ELF-1 (cell line): ENCODE data around the gene COMMD1.
"Not testable (repeated sequence)": the region's sequence is repeated elsewhere in the genome, so short reads cannot be mapped to it uniquely, and the experiment has no call there.

Source experiments
- DNase-seq: peaks from one replicate; pipeline ENCODE4 v3.0.0-alpha.2; 2016; ENCODE audit warnings: low read depth, low spot score

COMMD1 gene

GRCh38 chr2:62140426-62141141, 235.1 kb downstream of the COMMD1 start:
- DNase-seq = no peak

- DNase-seq = no peak
Observed at GRCh38 chr2:62141142-62141740, 235.8 kb downstream of the COMMD1 start.

- no peak for DNase-seq
Observed at GRCh38 chr2:62142054-62142453, 236.6 kb downstream of the COMMD1 start.

- DNase-seq = no peak
Observed at GRCh38 chr2:62143696-62144095, 238.2 kb downstream of the COMMD1 start.

- DNase-seq = no peak
Observed at GRCh38 chr2:62144689-62145477, 239.4 kb downstream of the COMMD1 start.

GRCh38 chr2:62145478-62146100, 240.1 kb downstream of the COMMD1 start:
- DNase-seq = no peak

GRCh38 chr2:62146790-62147189, 241.3 kb downstream of the COMMD1 start:
- DNase-seq = not testable (repeated sequence)

GRCh38 chr2:62147610-62148301, 242.3 kb downstream of the COMMD1 start:
- DNase-seq = no peak

- peak; percentile 29 for DNase-seq
Observed at GRCh38 chr2:62149708-62150107, 244.2 kb downstream of the COMMD1 start.

GRCh38 chr2:62150597-62151305, 245.3 kb downstream of the COMMD1 start:
- DNase-seq = no peak

GRCh38 chr2:62151306-62151638, 245.8 kb downstream of the COMMD1 start:
- no peak for DNase-seq

- no peak for DNase-seq
Observed at GRCh38 chr2:62152000-62152399, 246.5 kb downstream of the COMMD1 start.

GRCh38 chr2:62156861-62157496, 251.5 kb downstream of the COMMD1 start:
- DNase-seq = peak; percentile 65

GRCh38 chr2:62158444-62159121, 253.1 kb downstream of the COMMD1 start:
- no peak for DNase-seq

GRCh38 chr2:62160691-62161090, 255.2 kb downstream of the COMMD1 start:
- DNase-seq = not testable (repeated sequence)

GRCh38 chr2:62163106-62163831, 257.8 kb downstream of the COMMD1 start:
- no peak for DNase-seq

- no peak for DNase-seq
Observed at GRCh38 chr2:62163834-62164233, 258.4 kb downstream of the COMMD1 start.

GRCh38 chr2:62175728-62176127, 270.3 kb downstream of the COMMD1 start:
- DNase-seq = no peak

GRCh38 chr2:62176801-62177200, 271.3 kb downstream of the COMMD1 start:
- DNase-seq = no peak
